Fibroblast of skin of abdomen (primary cell): ENCODE measurements around the gene SUSD3.

Source experiments
- DNase-seq: peaks from one replicate; pipeline ENCODE4 v3.0.0-alpha.2; 2013

The SUSD3 gene

GRCh38 chr9:93077811-93078210 is 19.3 kb downstream of the SUSD3 start:
- no peak for DNase-seq

GRCh38 chr9:93079371-93079770 is 20.9 kb downstream of the SUSD3 start:
- DNase-seq, result no peak

- no peak for DNase-seq
These were observed 21.9 kb downstream of the SUSD3 start for GRCh38 chr9:93080406-93080805.

- no peak for DNase-seq
These were observed 22.6 kb downstream of the SUSD3 start for GRCh38 chr9:93081081-93081529.

- peak; percentile 50 for DNase-seq
These were observed 23.4 kb downstream of the SUSD3 start for GRCh38 chr9:93081931-93082330.

- no peak for DNase-seq
These were observed 24.4 kb downstream of the SUSD3 start for GRCh38 chr9:93082841-93083411.

GRCh38 chr9:93083592-93084470 is 25.3 kb downstream of the SUSD3 start:
- DNase-seq, result no peak

- DNase-seq, result no peak
These were observed 26.0 kb downstream of the SUSD3 start for GRCh38 chr9:93084471-93084881.

- no peak for DNase-seq
These were observed 27.2 kb downstream of the SUSD3 start for GRCh38 chr9:93085676-93086075.

GRCh38 chr9:93086447-93087224 is 28.1 kb downstream of the SUSD3 start:
- no peak for DNase-seq

- no peak for DNase-seq
These were observed 29.6 kb downstream of the SUSD3 start for GRCh38 chr9:93087971-93088655.

- no peak for DNase-seq
These were observed 30.1 kb downstream of the SUSD3 start for GRCh38 chr9:93088656-93089015.

GRCh38 chr9:93089024-93089423 is 30.5 kb downstream of the SUSD3 start:
- DNase-seq, result no peak

GRCh38 chr9:93089481-93089991 is 31.0 kb downstream of the SUSD3 start:
- DNase-seq, result no peak

GRCh38 chr9:93090091-93090655 is 31.7 kb downstream of the SUSD3 start:
- no peak for DNase-seq

- no peak for DNase-seq
These were observed 32.6 kb downstream of the SUSD3 start for GRCh38 chr9:93091056-93091452.

GRCh38 chr9:93091453-93092081 is 33.1 kb downstream of the SUSD3 start:
- DNase-seq, result peak; percentile 80

GRCh38 chr9:93092251-93092991 is 33.9 kb downstream of the SUSD3 start:
- DNase-seq, result no peak

- DNase-seq, result no peak
These were observed 34.8 kb downstream of the SUSD3 start for GRCh38 chr9:93093127-93093876.
